SHP77 (cell line): Measurements from ENCODE around the gene PAPSS2.

Experiments
- DNase-seq, 2 experiments: peaks; one replicate each; lab custom pipeline; 2025; lab: John Stamatoyannopoulos, UW

PAPSS2 gene

GRCh38 chr10:87790185-87790584, 130.5 kb downstream of the PAPSS2 start:
- DNase-seq, result no peak

- no peak for DNase-seq
These were observed 134.6 kb downstream of the PAPSS2 start for GRCh38 chr10:87794285-87794684.
